GM21576 (cell line): ENCODE measurements around the gene MRPS21.

Source experiments
- ATAC-seq: cut with Tn5 transposase; IDR thresholded peaks from one replicate; pipeline ENCODE4 v1.9.1; 2021; ENCODE audit warnings: mild to moderate bottlenecking, moderate library complexity; ENCODE audit not compliant: unreplicated experiment

MRPS21 gene

GRCh38 chr1:150293433-150294253, at the start of gene MRPS21:
Gene MRPS21 (plus strand): TSS chr1:150293861. CDS start chr1:150294367, 506 bp downstream.
- ATAC-seq = peak; percentile 94

- no peak for ATAC-seq
Measured at GRCh38 chr1:150249936-150250335, 43.7 kb upstream of the MRPS21 start.

GRCh38 chr1:150256198-150256553, 37.5 kb upstream of the MRPS21 start:
- no peak for ATAC-seq

- ATAC-seq = no peak
Measured at GRCh38 chr1:150256554-150257341, 36.9 kb upstream of the MRPS21 start.

- no peak for ATAC-seq
Measured at GRCh38 chr1:150257624-150258585, 35.8 kb upstream of the MRPS21 start, which contains the start of gene CA14. Gene CA14 (plus strand): TSS chr1:150257774. CDS start chr1:150258129, 355 bp downstream.

GRCh38 chr1:150259217-150259616, 34.4 kb upstream of the MRPS21 start:
- ATAC-seq = no peak

- no peak for ATAC-seq
Measured at GRCh38 chr1:150259758-150260669, 33.6 kb upstream of the MRPS21 start.

- ATAC-seq = no peak
Measured at GRCh38 chr1:150261367-150261766, 32.3 kb upstream of the MRPS21 start.

- no peak for ATAC-seq
Measured at GRCh38 chr1:150262388-150263320, 31.0 kb upstream of the MRPS21 start.

GRCh38 chr1:150263549-150263948, 30.1 kb upstream of the MRPS21 start:
- ATAC-seq = no peak

GRCh38 chr1:150267896-150268295, 25.8 kb upstream of the MRPS21 start:
- ATAC-seq = no peak

GRCh38 chr1:150268340-150268704, 25.3 kb upstream of the MRPS21 start:
- peak; percentile 18 for ATAC-seq

- ATAC-seq = peak; percentile 85
Measured at GRCh38 chr1:150268705-150269403, 24.8 kb upstream of the MRPS21 start, which contains the start of gene APH1A. Gene APH1A (minus strand): TSS chr1:150269016. CDS start chr1:150268810, 206 bp downstream.

- no peak for ATAC-seq
Measured at GRCh38 chr1:150269451-150269850, 24.2 kb upstream of the MRPS21 start.

GRCh38 chr1:150271291-150271959, 22.2 kb upstream of the MRPS21 start:
- no peak for ATAC-seq

GRCh38 chr1:150273311-150273710, 20.4 kb upstream of the MRPS21 start:
- no peak for ATAC-seq

GRCh38 chr1:150280138-150280707, 13.4 kb upstream of the MRPS21 start:
- no peak for ATAC-seq
